Measurements from ENCODE around the gene MEGF10.

- TF ChIP-seq, protein P1, sequence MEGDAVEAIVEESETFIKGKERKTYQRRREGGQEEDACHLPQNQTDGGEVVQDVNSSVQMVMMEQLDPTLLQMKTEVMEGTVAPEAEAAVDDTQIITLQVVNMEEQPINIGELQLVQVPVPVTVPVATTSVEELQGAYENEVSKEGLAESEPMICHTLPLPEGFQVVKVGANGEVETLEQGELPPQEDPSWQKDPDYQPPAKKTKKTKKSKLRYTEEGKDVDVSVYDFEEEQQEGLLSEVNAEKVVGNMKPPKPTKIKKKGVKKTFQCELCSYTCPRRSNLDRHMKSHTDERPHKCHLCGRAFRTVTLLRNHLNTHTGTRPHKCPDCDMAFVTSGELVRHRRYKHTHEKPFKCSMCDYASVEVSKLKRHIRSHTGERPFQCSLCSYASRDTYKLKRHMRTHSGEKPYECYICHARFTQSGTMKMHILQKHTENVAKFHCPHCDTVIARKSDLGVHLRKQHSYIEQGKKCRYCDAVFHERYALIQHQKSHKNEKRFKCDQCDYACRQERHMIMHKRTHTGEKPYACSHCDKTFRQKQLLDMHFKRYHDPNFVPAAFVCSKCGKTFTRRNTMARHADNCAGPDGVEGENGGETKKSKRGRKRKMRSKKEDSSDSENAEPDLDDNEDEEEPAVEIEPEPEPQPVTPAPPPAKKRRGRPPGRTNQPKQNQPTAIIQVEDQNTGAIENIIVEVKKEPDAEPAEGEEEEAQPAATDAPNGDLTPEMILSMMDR (IDR thresholded peaks at IDR 0.05) = no peak
- TF ChIP-seq POLR2A (IDR thresholded peaks at IDR 0.05) (no peak), POLR2AphosphoS5 (IDR thresholded peaks at IDR 0.05) (no peak)
Observed at GRCh38 chr5:127508644-127509373, 218.2 kb downstream of the MEGF10 start.
